ENCODE measurements around the gene MUC16. TPM values are rescaled to one million over a fixed set of nuclear protein-coding genes. Genes with fewer than 3 reads are reported as not detected.

The MUC16 gene
- total RNA-seq, 1 experiment from 2014 or later, result 0.17 TPM

- Mint-ChIP-seq H3K4me3 (ENCODE audit: low read depth, unreplicated experiment) (no peak overlapping the region), H3K4me1 (ENCODE audit: low read depth, unreplicated experiment) (peaks cover 14% of the 10 kb centered on the region), H3K36me3 (ENCODE audit: insufficient read depth, unreplicated experiment) (no peaks in the 10 kb centered on the region), H3K27ac (ENCODE audit: unreplicated experiment) (no peak overlapping the region), H3K9me3 (ENCODE audit: low read depth, unreplicated experiment) (no peaks in the 10 kb centered on the region), H3K27me3 (ENCODE audit: unreplicated experiment) (peaks cover 15% of the 10 kb centered on the region)
- CTCF ChIA-PET, result no interaction called here
- DNase-seq, result no peak
- no TSS peak for BruUV-seq (replicated peaks)
- intact Hi-C loops (cut with micrococcal nuclease; ENCODE audit: unreplicated experiment), result no loop called here
- TF ChIP-seq CTCF (IDR thresholded peaks at IDR 0.05; ENCODE audit: unreplicated experiment), result no peak
Observed at GRCh38 chr19:9039728-9040127, 29.5 kb upstream of the MUC16 start.

- no TSS peak for BruUV-seq (replicated peaks)
- no peaks in the 10 kb centered on the region for H3K9me3 Mint-ChIP-seq (ENCODE audit: low read depth, unreplicated experiment)
- peaks cover 7% of the 10 kb centered on the region for H3K4me1 Mint-ChIP-seq (ENCODE audit: low read depth, unreplicated experiment)
- peaks cover 15% of the 10 kb centered on the region for H3K27me3 Mint-ChIP-seq (ENCODE audit: unreplicated experiment)
- no peak for TF ChIP-seq CTCF (IDR thresholded peaks at IDR 0.05; ENCODE audit: unreplicated experiment)
- no peak for DNase-seq
- CTCF ChIA-PET, result no interaction called here
- no peak overlapping the region for H3K27ac Mint-ChIP-seq (ENCODE audit: unreplicated experiment)
- H3K36me3 Mint-ChIP-seq (ENCODE audit: insufficient read depth, unreplicated experiment), result no peaks in the 10 kb centered on the region
- intact Hi-C loops (cut with micrococcal nuclease; ENCODE audit: unreplicated experiment), result no loop called here
- H3K4me3 Mint-ChIP-seq (ENCODE audit: low read depth, unreplicated experiment), result no peak overlapping the region
Observed at GRCh38 chr19:9037400-9038062, 27.3 kb upstream of the MUC16 start.

GRCh38 chr19:9032136-9032631 lies 22.0 kb upstream of the MUC16 start:
- peaks cover 11% of the 10 kb centered on the region for H3K27me3 Mint-ChIP-seq (ENCODE audit: unreplicated experiment)
- H3K9me3 Mint-ChIP-seq (ENCODE audit: low read depth, unreplicated experiment), result no peaks in the 10 kb centered on the region
- no peaks in the 10 kb centered on the region for H3K36me3 Mint-ChIP-seq (ENCODE audit: insufficient read depth, unreplicated experiment)
- H3K27ac Mint-ChIP-seq (ENCODE audit: unreplicated experiment), result no peak overlapping the region
- H3K4me1 Mint-ChIP-seq (ENCODE audit: low read depth, unreplicated experiment), result no peaks in the 10 kb centered on the region
- H3K4me3 Mint-ChIP-seq (ENCODE audit: low read depth, unreplicated experiment), result no peak overlapping the region
- DNase-seq, result no peak
- BruUV-seq (replicated peaks), result no TSS peak
- intact Hi-C loops (cut with micrococcal nuclease; ENCODE audit: unreplicated experiment), result no loop called here
- TF ChIP-seq CTCF (IDR thresholded peaks at IDR 0.05; ENCODE audit: unreplicated experiment), result no peak
- CTCF ChIA-PET, result interaction anchor here (0.6 kb wide), 1 partner anchor 103 kb away, joined by 3 read pairs; no protein-coding TSS in a partner anchor

DNA sequence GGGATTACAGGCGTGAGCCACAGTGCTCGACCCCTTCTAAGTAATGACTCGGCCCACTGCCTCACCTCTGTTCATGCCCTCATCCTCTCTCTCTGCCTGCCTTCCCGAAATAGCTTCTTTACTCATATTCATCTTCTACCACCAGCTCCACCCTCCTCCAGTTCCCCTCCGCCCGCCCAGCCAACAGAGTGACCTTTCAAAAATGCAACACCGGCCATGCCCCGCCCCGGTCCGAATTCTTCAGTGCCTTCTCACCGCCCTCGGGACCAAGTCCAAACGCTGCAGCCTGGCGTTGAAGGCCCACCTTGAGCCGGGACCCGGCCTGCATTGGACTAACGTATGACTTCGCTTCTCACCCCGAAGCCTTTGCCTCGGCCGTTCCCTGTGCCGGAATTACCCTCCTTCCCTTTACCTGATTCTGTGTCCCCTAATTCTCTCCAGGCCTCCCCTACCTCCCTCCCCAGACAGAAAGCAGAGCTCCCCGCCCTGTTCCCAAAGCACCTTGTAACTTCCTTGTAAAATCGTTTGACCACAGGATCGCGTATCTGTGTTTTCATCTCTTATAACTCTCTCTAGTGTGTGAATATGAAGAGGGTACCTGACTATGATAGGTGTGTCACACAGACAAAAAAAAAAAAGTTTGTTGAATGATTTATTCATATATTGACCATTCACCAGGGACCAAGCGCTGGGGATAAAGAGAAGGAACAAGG lies 8.1 kb upstream of the MUC16 start:
- CTCF ChIA-PET, result no interaction called here
- Mint-ChIP-seq H3K9me3 (ENCODE audit: low read depth, unreplicated experiment) (no peaks in the 10 kb centered on the region), H3K36me3 (ENCODE audit: insufficient read depth, unreplicated experiment) (peaks cover 5% of the 10 kb centered on the region), H3K27ac (ENCODE audit: unreplicated experiment) (peak overlapping the region; percentile 58), H3K27me3 (ENCODE audit: unreplicated experiment) (no peaks in the 10 kb centered on the region), H3K4me3 (ENCODE audit: low read depth, unreplicated experiment) (peak overlapping the region; percentile 25), H3K4me1 (ENCODE audit: low read depth, unreplicated experiment) (peaks cover 11% of the 10 kb centered on the region)
- TF ChIP-seq CTCF (IDR thresholded peaks at IDR 0.05; ENCODE audit: unreplicated experiment), result no peak
- intact Hi-C loops (cut with micrococcal nuclease; ENCODE audit: unreplicated experiment), result loop anchor here (10.0 kb wide), 1 partner anchor 56 kb away; no protein-coding TSS in a partner anchor
- DNase-seq, result peak; percentile 41
- no TSS peak for BruUV-seq (replicated peaks)
